Measurements from ENCODE around the gene GRWD1. TPM values are rescaled to one million over a fixed set of nuclear protein-coding genes. Genes with fewer than 3 reads are reported as not detected.

Gene GRWD1
- total and polyA plus RNA-seq, 2 donors (not counting 1 experiment from before 2014, with no cell fraction given), result 10.6 to 40.7 TPM

DNA sequence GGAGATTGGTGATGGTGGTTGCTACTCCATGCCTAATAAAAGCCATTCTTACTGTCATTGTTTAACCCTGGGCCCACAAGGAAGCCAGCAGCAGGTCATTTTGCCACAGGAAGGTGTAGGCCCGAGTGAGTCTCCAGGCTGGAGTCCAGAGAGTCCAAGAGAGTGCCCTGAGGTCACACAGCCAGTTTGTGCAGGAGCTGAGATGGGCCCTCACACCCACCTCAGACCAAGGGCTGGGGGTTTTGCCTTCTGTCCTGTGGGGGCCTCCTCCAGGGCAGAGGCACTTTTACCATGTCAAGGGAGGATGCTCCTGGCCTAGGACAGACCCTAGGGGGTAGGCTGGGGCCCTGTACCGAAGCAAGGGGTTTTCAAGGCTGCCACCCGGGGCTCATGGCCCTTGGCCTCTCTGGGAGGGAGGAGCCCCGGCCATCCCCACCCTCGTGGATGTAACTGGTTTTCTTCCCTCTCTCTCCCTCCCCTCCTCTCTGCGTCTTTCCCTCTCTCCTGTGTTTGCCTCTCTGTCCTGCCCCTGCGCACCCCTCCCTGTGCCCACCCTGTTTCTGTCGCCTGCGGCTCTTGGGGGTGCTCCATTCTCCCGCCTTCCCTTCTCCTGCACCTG lies 31.4 kb downstream of the GRWD1 start:
- Histone ChIP-seq H3K4me3 (ENCODE audit: control extremely low read depth in 1 of 5, extremely low read depth in 1 of 5, insufficient read depth in 1 of 5, low read depth in 2 of 5, low read length in 4 of 5) (no peak overlapping the region), H3K9me3 (ENCODE audit: control extremely low read depth in 1 of 3, control insufficient read depth in 2 of 3, insufficient read depth in 1 of 3, low read length in 2 of 3) (peaks cover 0 to 4% (median 0%) of the 10 kb centered on the region in 3 donors), H3K4me1 (ENCODE audit: control insufficient read depth in 2 of 2, insufficient read depth in 2 of 2, low read length in 2 of 2) (peaks cover 4 to 13% of the 10 kb centered on the region in 2 donors), H3K36me3 (replicated peaks in 1 of 2; ENCODE audit: control extremely low read depth in 1 of 2, control insufficient read depth in 1 of 2, extremely low read depth in 1 of 2, insufficient read depth in 2 of 2, low read length in 1 of 2) (peaks cover 2 to 31% of the 10 kb centered on the region in 2 experiments), H3K9ac (ENCODE audit: low read length) (no peak overlapping the region), H3K79me2 (ENCODE audit: control insufficient read depth, insufficient read depth, low read length) (no peaks in the 10 kb centered on the region), H3K27ac (ENCODE audit: low read length in 2 of 2) (no peak overlapping the region), H2AFZ (ENCODE audit: insufficient read depth, low read depth, low read length, poor library complexity, severe bottlenecking) (no peak overlapping the region), H4K20me1 (ENCODE audit: control insufficient read depth, insufficient read depth, low read length, poor library complexity, severe bottlenecking) (no peaks in the 10 kb centered on the region), H3K27me3 (replicated peaks in 1 of 4; ENCODE audit: control extremely low read depth in 1 of 4, control insufficient read depth in 3 of 4, insufficient read depth in 4 of 4, low read length in 3 of 4) (no peaks in the 10 kb centered on the region), H3K4me2 (replicated peaks; ENCODE audit: low read depth, low read length, poor library complexity, severe bottlenecking) (no peak overlapping the region)
- H3K4me3 Mint-ChIP-seq, result no peak overlapping the region
- ChIA-PET POLR2A (no interaction called here), CTCF (no interaction called here)
- H3K9me3 Mint-ChIP-seq (ENCODE audit: insufficient read depth), result no peaks in the 10 kb centered on the region
- ATAC-seq (ENCODE audit: low read depth) (no peak), DNase-seq (no peak)
- WGBS (ENCODE audit: insufficient coverage), result 90% methylated on average over 6 of the region's 10 CpGs
- H3K27ac Mint-ChIP-seq, result no peak overlapping the region
- TF ChIP-seq, protein P1, sequence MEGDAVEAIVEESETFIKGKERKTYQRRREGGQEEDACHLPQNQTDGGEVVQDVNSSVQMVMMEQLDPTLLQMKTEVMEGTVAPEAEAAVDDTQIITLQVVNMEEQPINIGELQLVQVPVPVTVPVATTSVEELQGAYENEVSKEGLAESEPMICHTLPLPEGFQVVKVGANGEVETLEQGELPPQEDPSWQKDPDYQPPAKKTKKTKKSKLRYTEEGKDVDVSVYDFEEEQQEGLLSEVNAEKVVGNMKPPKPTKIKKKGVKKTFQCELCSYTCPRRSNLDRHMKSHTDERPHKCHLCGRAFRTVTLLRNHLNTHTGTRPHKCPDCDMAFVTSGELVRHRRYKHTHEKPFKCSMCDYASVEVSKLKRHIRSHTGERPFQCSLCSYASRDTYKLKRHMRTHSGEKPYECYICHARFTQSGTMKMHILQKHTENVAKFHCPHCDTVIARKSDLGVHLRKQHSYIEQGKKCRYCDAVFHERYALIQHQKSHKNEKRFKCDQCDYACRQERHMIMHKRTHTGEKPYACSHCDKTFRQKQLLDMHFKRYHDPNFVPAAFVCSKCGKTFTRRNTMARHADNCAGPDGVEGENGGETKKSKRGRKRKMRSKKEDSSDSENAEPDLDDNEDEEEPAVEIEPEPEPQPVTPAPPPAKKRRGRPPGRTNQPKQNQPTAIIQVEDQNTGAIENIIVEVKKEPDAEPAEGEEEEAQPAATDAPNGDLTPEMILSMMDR (IDR thresholded peaks at IDR 0.05), result no peak
- no peak for TF ChIP-seq EZH2 (IDR thresholded peaks at IDR 0.05; ENCODE audit: borderline replicate concordance, insufficient read depth, low read depth, low read length, poor library complexity, severe bottlenecking)
- peaks cover 16% of the 10 kb centered on the region for H3K4me1 Mint-ChIP-seq
- intact Hi-C loops (cut with micrococcal nuclease), result no loop called here
- no peaks in the 10 kb centered on the region for H3K27me3 Mint-ChIP-seq

DNA sequence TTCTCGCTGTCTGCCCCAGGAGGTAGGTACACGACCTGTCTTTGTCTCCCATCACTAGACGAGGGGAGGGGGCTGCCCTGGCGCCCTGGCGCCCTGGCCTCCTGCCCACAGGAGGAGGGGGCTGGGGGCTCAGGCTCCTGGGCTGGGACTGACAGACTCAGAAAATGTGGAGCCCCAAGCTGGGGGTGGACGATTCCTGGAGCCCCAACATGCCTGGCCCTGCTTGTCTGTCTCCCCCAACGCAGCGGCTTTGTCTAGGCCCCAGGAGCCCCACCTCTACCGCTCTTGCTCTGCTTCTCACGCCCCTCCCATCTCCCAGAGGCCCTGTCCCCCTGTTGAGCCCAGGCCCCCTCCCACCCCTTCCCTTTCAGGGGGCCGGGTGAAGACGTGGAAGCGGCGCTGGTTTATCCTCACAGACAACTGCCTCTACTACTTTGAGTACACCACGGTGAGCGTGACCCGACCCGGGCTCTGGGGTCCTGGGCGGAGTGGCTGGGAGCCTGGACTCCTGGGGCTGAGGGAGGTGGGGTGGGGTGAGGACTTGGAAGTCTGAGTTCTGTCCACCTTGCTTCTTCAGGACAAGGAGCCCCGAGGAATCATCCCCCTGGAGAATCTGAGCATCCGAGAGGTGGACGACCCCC lies 32.0 kb downstream of the GRWD1 start:
- ChIA-PET POLR2A (interaction anchor here (0.8 kb wide), 1 partner anchor 348 kb away, joined by 3 read pairs; no protein-coding TSS in a partner anchor), CTCF (no interaction called here)
- Mint-ChIP-seq H3K27ac (no peak overlapping the region), H3K9me3 (ENCODE audit: insufficient read depth) (no peaks in the 10 kb centered on the region), H3K4me1 (peaks cover 16% of the 10 kb centered on the region), H3K4me3 (no peak overlapping the region), H3K27me3 (no peaks in the 10 kb centered on the region)
- Histone ChIP-seq H3K79me2 (ENCODE audit: control insufficient read depth, insufficient read depth, low read length) (no peaks in the 10 kb centered on the region), H3K9me3 (ENCODE audit: control extremely low read depth in 1 of 3, control insufficient read depth in 2 of 3, insufficient read depth in 1 of 3, low read length in 2 of 3) (peaks cover 0 to 4% (median 0%) of the 10 kb centered on the region in 3 donors), H3K4me3 (ENCODE audit: control extremely low read depth in 1 of 5, extremely low read depth in 1 of 5, insufficient read depth in 1 of 5, low read depth in 2 of 5, low read length in 4 of 5) (no peak overlapping the region), H3K4me2 (replicated peaks; ENCODE audit: low read depth, low read length, poor library complexity, severe bottlenecking) (no peak overlapping the region), H3K27me3 (replicated peaks in 1 of 4; ENCODE audit: control extremely low read depth in 1 of 4, control insufficient read depth in 3 of 4, insufficient read depth in 4 of 4, low read length in 3 of 4) (no peaks in the 10 kb centered on the region), H2AFZ (ENCODE audit: insufficient read depth, low read depth, low read length, poor library complexity, severe bottlenecking) (no peak overlapping the region), H4K20me1 (ENCODE audit: control insufficient read depth, insufficient read depth, low read length, poor library complexity, severe bottlenecking) (no peaks in the 10 kb centered on the region), H3K9ac (ENCODE audit: low read length) (no peak overlapping the region), H3K36me3 (replicated peaks in 1 of 2; ENCODE audit: control extremely low read depth in 1 of 2, control insufficient read depth in 1 of 2, extremely low read depth in 1 of 2, insufficient read depth in 2 of 2, low read length in 1 of 2) (peaks cover 2 to 28% of the 10 kb centered on the region in 2 experiments), H3K27ac (ENCODE audit: low read length in 2 of 2) (no peak overlapping the region), H3K4me1 (ENCODE audit: control insufficient read depth in 2 of 2, insufficient read depth in 2 of 2, low read length in 2 of 2) (peaks cover 4 to 13% of the 10 kb centered on the region in 2 donors)
- ATAC-seq (ENCODE audit: low read depth), result no peak
- intact Hi-C loops (cut with micrococcal nuclease), result no loop called here
- WGBS (ENCODE audit: insufficient coverage), result 96% methylated on average over 10 of the region's 22 CpGs
- no peak for DNase-seq
- TF ChIP-seq EZH2 (IDR thresholded peaks at IDR 0.05; ENCODE audit: borderline replicate concordance, insufficient read depth, low read depth, low read length, poor library complexity, severe bottlenecking), result no peak
- TF ChIP-seq, protein P1 (IDR thresholded peaks at IDR 0.05), result no peak

All from B cell (primary cell).